ENCODE data around the gene S100A3. TPM values are rescaled to one million over a fixed set of nuclear protein-coding genes. Genes with fewer than 3 reads are reported as not detected.
A peak's percentile ranks its signal among the peaks of the same experiment; 100 is the strongest.

Gene S100A3
- total and polyA plus RNA-seq, 2 of the 8 experiments (the other 6 are each of a cell fraction or from before 2014, with no cell fraction given): 0.26 to 0.47 TPM

- no peak for TF ChIP-seq EGR1 (IDR thresholded peaks at IDR 0.05; ENCODE audit: borderline replicate concordance, low read depth, low read length)
- no peak for TF ChIP-seq TCF12 (IDR thresholded peaks at IDR 0.05; ENCODE audit: low read depth, low read length)
- TF ChIP-seq BACH1 (IDR thresholded peaks at IDR 0.05; ENCODE audit: low read length): no peak
- no peak for TF ChIP-seq E2F6 (IDR thresholded peaks at IDR 0.05)
- no peak for TF ChIP-seq POLR2A (IDR thresholded peaks at IDR 0.05; ENCODE audit: control extremely low read depth in 1 of 2, low read depth in 2 of 2, low read length in 2 of 2)
- TF ChIP-seq KDM1A (IDR thresholded peaks at IDR 0.05; ENCODE audit: borderline replicate concordance, low read length): no peak
- TF ChIP-seq CHD2 (IDR thresholded peaks at IDR 0.05; ENCODE audit: low read length): no peak
- TF ChIP-seq EZH2 (IDR thresholded peaks at IDR 0.05; ENCODE audit: low read depth, low read length, severe bottlenecking): peak; percentile 2
Measured at GRCh38 chr1:153535242-153536011, 13.6 kb downstream of the S100A3 start, which contains the start of gene S100A6 (continued).

Data from H1 (cell line).